ENCODE results near the gene POLR2A. TPM values are rescaled to one million over a fixed set of nuclear protein-coding genes. Genes with fewer than 3 reads are reported as not detected.
"Not testable (repeated sequence)": the region's sequence is repeated elsewhere in the genome, so short reads cannot be mapped to it uniquely, and the experiment has no call there.

The POLR2A gene
- total RNA-seq, 2 experiments from 2014 or later, result 84.2 to 264 TPM

- peak overlapping the region; percentile 37; the same call in 1 of the 2 replicates for H3K4me2 ChIP-seq (ENCODE audit: low read length)
Observed at GRCh38 chr17:7467498-7467897, 16.7 kb upstream of the POLR2A start.

GRCh38 chr17:7468290-7468689 is 15.9 kb upstream of the POLR2A start:
- Histone ChIP-seq H2AFZ (ENCODE audit: low read length) (no peak overlapping the region), H3K9me2 (ENCODE audit: insufficient read depth, low read length) (no peaks in the 10 kb centered on the region), H3K36me3 (ENCODE audit: insufficient read depth, low read length) (no peaks in the 10 kb centered on the region), H3K4me3 (ENCODE audit: low read depth, low read length, poor library complexity, severe bottlenecking) (no peak overlapping the region), H3K27ac (ENCODE audit: low read depth, low read length, poor library complexity, severe bottlenecking) (no peak overlapping the region), H3K79me2 (ENCODE audit: insufficient read depth, low read depth, low read length) (no peaks in the 10 kb centered on the region), H4K20me1 (ENCODE audit: insufficient read depth, low read length) (no peaks in the 10 kb centered on the region), H3K4me2 (ENCODE audit: low read length) (no peak overlapping the region), H3K4me1 (ENCODE audit: insufficient read depth, low read length, poor library complexity, severe bottlenecking) (peaks cover 15% of the 10 kb centered on the region), H3K9me3 (ENCODE audit: low read length) (no peaks in the 10 kb centered on the region)
- no peak for DNase-seq (ENCODE audit: low spot score)
- ChIA-PET CTCF (ENCODE audit: unreplicated experiment) (no interaction called here), POLR2A (no interaction called here)
- TF ChIP-seq CTCF (conservative IDR thresholded peaks at IDR 0.05; ENCODE audit: low read length), result no peak
- TF ChIP-seq EZH2phosphoT487 (IDR thresholded peaks at IDR 0.05; ENCODE audit: borderline replicate concordance, low read depth, low read length), result no peak
- BruUV-seq (replicated peaks), result no TSS peak
- intact Hi-C loops (cut with micrococcal nuclease; ENCODE audit: unreplicated experiment), result no loop called here

More at GRCh38 chr17:7467498-7467897, 16.7 kb upstream of the POLR2A start:
- Histone ChIP-seq H3K9me2 (ENCODE audit: insufficient read depth, low read length) (no peaks in the 10 kb centered on the region), H4K20me1 (ENCODE audit: insufficient read depth, low read length) (no peaks in the 10 kb centered on the region), H3K4me3 (ENCODE audit: low read depth, low read length, poor library complexity, severe bottlenecking) (no peak overlapping the region), H3K79me2 (ENCODE audit: insufficient read depth, low read depth, low read length) (no peaks in the 10 kb centered on the region), H3K27ac (ENCODE audit: low read depth, low read length, poor library complexity, severe bottlenecking) (no peak overlapping the region), H3K4me1 (ENCODE audit: insufficient read depth, low read length, poor library complexity, severe bottlenecking) (peaks cover 15% of the 10 kb centered on the region), H3K9me3 (ENCODE audit: low read length) (no peaks in the 10 kb centered on the region), H2AFZ (ENCODE audit: low read length) (0 out of 2 replicates have a peak overlapping the region, but pooled peaks have one; percentile 5), H3K36me3 (ENCODE audit: insufficient read depth, low read length) (no peaks in the 10 kb centered on the region)
- TF ChIP-seq EZH2phosphoT487 (IDR thresholded peaks at IDR 0.05; ENCODE audit: borderline replicate concordance, low read depth, low read length) (no peak), CTCF (conservative IDR thresholded peaks at IDR 0.05; ENCODE audit: low read length) (no peak)
- no peak for DNase-seq (ENCODE audit: low spot score)
- POLR2A ChIA-PET, result no interaction called here
- CTCF ChIA-PET (ENCODE audit: unreplicated experiment), result no interaction called here
- intact Hi-C loops (cut with micrococcal nuclease; ENCODE audit: unreplicated experiment), result no loop called here
- no TSS peak for BruUV-seq (replicated peaks)

- intact Hi-C loops (cut with micrococcal nuclease; ENCODE audit: unreplicated experiment), result no loop called here
- POLR2A ChIA-PET, result no interaction called here
- no TSS peak for BruUV-seq (replicated peaks)
Observed at GRCh38 chr17:7468804-7469389, 15.3 kb upstream of the POLR2A start.

GRCh38 chr17:7469843-7470242 is 14.3 kb upstream of the POLR2A start:
- H4K20me1 ChIP-seq (ENCODE audit: insufficient read depth, low read length); H3K27ac ChIP-seq (ENCODE audit: low read depth, low read length, poor library complexity, severe bottlenecking); H3K9me3 ChIP-seq (ENCODE audit: low read length); POLR2A ChIA-PET; intact Hi-C loops (cut with micrococcal nuclease; ENCODE audit: unreplicated experiment); H3K4me2 ChIP-seq (ENCODE audit: low read length); H2AFZ ChIP-seq (ENCODE audit: low read length); H3K4me3 ChIP-seq (ENCODE audit: low read depth, low read length, poor library complexity, severe bottlenecking); H3K79me2 ChIP-seq (ENCODE audit: insufficient read depth, low read depth, low read length); CTCF ChIA-PET (ENCODE audit: unreplicated experiment); DNase-seq (ENCODE audit: low spot score); H3K9me2 ChIP-seq (ENCODE audit: insufficient read depth, low read length); BruUV-seq (replicated peaks); H3K36me3 ChIP-seq (ENCODE audit: insufficient read depth, low read length): not testable (repeated sequence)
- peaks cover 15% of the 10 kb centered on the region for H3K4me1 ChIP-seq (ENCODE audit: insufficient read depth, low read length, poor library complexity, severe bottlenecking)

More at GRCh38 chr17:7468804-7469389, 15.3 kb upstream of the POLR2A start:
- no peak overlapping the region for H3K27ac ChIP-seq (ENCODE audit: low read depth, low read length, poor library complexity, severe bottlenecking)
- H3K79me2 ChIP-seq (ENCODE audit: insufficient read depth, low read depth, low read length), result no peaks in the 10 kb centered on the region
- no peaks in the 10 kb centered on the region for H4K20me1 ChIP-seq (ENCODE audit: insufficient read depth, low read length)
- TF ChIP-seq EZH2phosphoT487 (IDR thresholded peaks at IDR 0.05; ENCODE audit: borderline replicate concordance, low read depth, low read length), result no peak
- TF ChIP-seq CTCF (conservative IDR thresholded peaks at IDR 0.05; ENCODE audit: low read length), result no peak
- H3K36me3 ChIP-seq (ENCODE audit: insufficient read depth, low read length), result no peaks in the 10 kb centered on the region
- H3K9me2 ChIP-seq (ENCODE audit: insufficient read depth, low read length), result no peaks in the 10 kb centered on the region
- no peak overlapping the region for H3K4me3 ChIP-seq (ENCODE audit: low read depth, low read length, poor library complexity, severe bottlenecking)
- H3K9me3 ChIP-seq (ENCODE audit: low read length), result no peaks in the 10 kb centered on the region
- peaks cover 15% of the 10 kb centered on the region for H3K4me1 ChIP-seq (ENCODE audit: insufficient read depth, low read length, poor library complexity, severe bottlenecking)
- CTCF ChIA-PET (ENCODE audit: unreplicated experiment), result no interaction called here
- H2AFZ ChIP-seq (ENCODE audit: low read length), result no peak overlapping the region
- DNase-seq (ENCODE audit: low spot score), result no peak
- no peak overlapping the region for H3K4me2 ChIP-seq (ENCODE audit: low read length)
